GM23338 (cell line): ENCODE measurements around the gene TSEN2. TPM values are rescaled to one million over a fixed set of nuclear protein-coding genes. Genes with fewer than 3 reads are reported as not detected.

Experiments used
- ATAC-seq: fragments of 200-7000 bp; cut with Tn5 transposase; 3 replicates; pipeline ENCODE4 v1.9.1; 2020
- DNase-seq: peaks from one replicate; pipeline ENCODE4 v3.0.0-alpha.2; 2015; ENCODE audit warnings: low spot score
- H2AFZ ChIP-seq: fragments of 200-600 bp; sonication (generic); 2 replicates; pipeline ENCODE4 v1.8.0; 2016; ENCODE audit warnings: antibody characterized with exemption, mild to moderate bottlenecking, moderate library complexity
- H3F3A ChIP-seq: fragments of 200-600 bp; sonication (generic); replicated peaks from 2 replicates; pipeline ENCODE4 v1.8.0; 2017; ENCODE audit warnings: antibody characterized with exemption, mixed run types, low read depth
- H3K27ac ChIP-seq: fragments of 200-600 bp; sonication (generic); 2 replicates; pipeline ENCODE4 v1.6.1; 2016; ENCODE audit warnings: low read depth
- H3K27me3 ChIP-seq: fragments of 200-600 bp; sonication (generic); 2 replicates; pipeline ENCODE4 v1.8.0; 2016; ENCODE audit warnings: mild to moderate bottlenecking, mixed run types, moderate library complexity; ENCODE audit not compliant: insufficient read depth
- H3K36me3 ChIP-seq: fragments of 200-600 bp; sonication (generic); 2 replicates; pipeline ENCODE4 v1.8.0; 2016; ENCODE audit warnings: mild to moderate bottlenecking; ENCODE audit not compliant: insufficient read depth
- H3K4me1 ChIP-seq: fragments of 200-600 bp; sonication (generic); 2 replicates; pipeline ENCODE4 v1.8.0; 2016; ENCODE audit warnings: mild to moderate bottlenecking, moderate library complexity; ENCODE audit not compliant: insufficient read depth
- H3K4me2 ChIP-seq: fragments of 200-600 bp; sonication (generic); 2 replicates; pipeline ENCODE4 v1.7.1; 2017; ENCODE audit warnings: mixed run types
- H3K4me3 ChIP-seq: fragments of 200-600 bp; sonication (generic); 2 replicates; pipeline ENCODE4 v1.6.1; 2016; ENCODE audit warnings: mixed run types
- H3K79me2 ChIP-seq: fragments of 200-600 bp; sonication (generic); replicated peaks from 2 replicates; pipeline ENCODE4 v1.8.0; 2017; ENCODE audit warnings: mild to moderate bottlenecking; ENCODE audit not compliant: insufficient read depth
- H3K9me2 ChIP-seq: fragments of 200-600 bp; sonication (generic); 2 replicates; pipeline ENCODE4 v1.8.0; 2017; ENCODE audit not compliant: insufficient read depth
- H4K20me1 ChIP-seq: fragments of 200-600 bp; sonication (generic); replicated peaks from 2 replicates; pipeline ENCODE4 v1.8.0; 2017; ENCODE audit warnings: mild to moderate bottlenecking; ENCODE audit not compliant: insufficient read depth
- H3K27ac Mint-ChIP-seq: 2 replicates; pipeline ENCODE4 v1.8.0; 2020; ENCODE audit warnings: inconsistent platforms, mild to moderate bottlenecking, moderate library complexity, mixed read lengths
- H3K27me3 Mint-ChIP-seq: 3 replicates; pipeline ENCODE4 v1.8.0; 2022; ENCODE audit warnings: low read depth, mild to moderate bottlenecking, moderate library complexity, mixed read lengths, inconsistent platforms; ENCODE audit not compliant: insufficient read depth, poor library complexity
- H3K36me3 Mint-ChIP-seq: 3 replicates; pipeline ENCODE4 v1.8.0; 2021; ENCODE audit warnings: low read depth, mild to moderate bottlenecking, inconsistent platforms, moderate library complexity, mixed read lengths
- H3K4me1 Mint-ChIP-seq: 3 replicates; pipeline ENCODE4 v1.8.0; 2020; ENCODE audit warnings: mild to moderate bottlenecking, inconsistent platforms, mixed read lengths
- H3K4me3 Mint-ChIP-seq: 3 replicates; pipeline ENCODE4 v1.8.0; 2021; ENCODE audit warnings: moderate library complexity, mild to moderate bottlenecking, inconsistent platforms, mixed read lengths
- H3K9me3 Mint-ChIP-seq: 3 replicates; pipeline ENCODE4 v1.8.0; 2020; ENCODE audit warnings: moderate library complexity, mild to moderate bottlenecking, inconsistent platforms, mixed read lengths
- CREB1 ChIP-seq: fragments of 250-450 bp; sonication (Bioruptor Pico); IDR thresholded peaks from 2 replicates; pipeline ENCODE4 v1.5.0; 2020; ENCODE audit warnings: low read depth, mild to moderate bottlenecking, moderate library complexity
- EZH2phosphoT487 ChIP-seq: fragments of 200-600 bp; sonication (generic); IDR thresholded peaks from one replicate; pipeline ENCODE4 v1.8.1; 2018; ENCODE audit warnings: antibody characterized with exemption; ENCODE audit not compliant: unreplicated experiment
- JUNB ChIP-seq: IDR thresholded peaks from one replicate; pipeline ENCODE4 v1.6.1; 2016; ENCODE audit warnings: antibody characterized with exemption; ENCODE audit not compliant: unreplicated experiment
- NANOG ChIP-seq: IDR thresholded peaks from 2 replicates; pipeline ENCODE4 v1.6.1; 2016; ENCODE audit warnings: antibody characterized with exemption, borderline replicate concordance
- POLR2AphosphoS5 ChIP-seq: IDR thresholded peaks from 2 replicates; pipeline ENCODE4 v1.6.1; 2016; ENCODE audit warnings: antibody characterized with exemption, low read depth
- ZNF114 ChIP-seq: fragments of 250-450 bp; sonication (Bioruptor Pico); IDR thresholded peaks from 2 replicates; pipeline ENCODE4 v1.5.0; 2020; ENCODE audit warnings: mild to moderate bottlenecking, moderate library complexity
- ZNF331 ChIP-seq: fragments of 250-450 bp; sonication (Bioruptor Pico); IDR thresholded peaks from 2 replicates; pipeline ENCODE4 v1.5.0; 2020; ENCODE audit warnings: low read depth, mild to moderate bottlenecking, moderate library complexity
- polyA plus RNA-seq: library from polyadenylated mRNA; unstranded; fragments of >200 nt; fragmentation: Nextera tagmentation; extraction: Ambion mirVana; gene quantifications from 2 replicates; pipeline ENCODE4 v1.2.1, GENCODE V29; 2016
- total RNA-seq: library from RNA; depleted of rRNA; stranded (reverse); fragments of >200 nt; shearing (Covaris generic); gene quantifications from 2 replicates; pipeline ENCODE4 v1.2.3, GENCODE V29; 2014
- TF ChIP-seq, protein P1 (sequence below), 2 experiments: fragments of 200-600 bp in 1 of 2; sonication (generic) in 1 of 2; conservative IDR thresholded peaks; 2 replicates each; pipeline versions ENCODE4 v1.5.1 to v1.6.1; 2016 to 2017; ENCODE audit warnings: antibody characterized with exemption in 2 of 2, low read depth in 2 of 2, mild to moderate bottlenecking in 2 of 2, moderate library complexity in 1 of 2
- TF ChIP-seq, protein P2 (sequence below): IDR thresholded peaks from one replicate; pipeline ENCODE4 v1.6.1; 2018; ENCODE audit warnings: antibody characterized with exemption; ENCODE audit not compliant: unreplicated experiment
- TF ChIP-seq, protein P3 (sequence below): IDR thresholded peaks from 2 replicates; pipeline ENCODE4 v1.6.1; 2016; ENCODE audit warnings: antibody characterized with exemption
- TF ChIP-seq, protein P4 (sequence below): fragments of 250-450 bp; sonication (Bioruptor Pico); IDR thresholded peaks from 2 replicates; pipeline ENCODE4 v1.5.0; 2020; ENCODE audit warnings: mild to moderate bottlenecking, moderate library complexity

Gene TSEN2
- total and polyA plus RNA-seq, 2 experiments from 2014 or later = 27.7 to 30.0 TPM

DNA sequence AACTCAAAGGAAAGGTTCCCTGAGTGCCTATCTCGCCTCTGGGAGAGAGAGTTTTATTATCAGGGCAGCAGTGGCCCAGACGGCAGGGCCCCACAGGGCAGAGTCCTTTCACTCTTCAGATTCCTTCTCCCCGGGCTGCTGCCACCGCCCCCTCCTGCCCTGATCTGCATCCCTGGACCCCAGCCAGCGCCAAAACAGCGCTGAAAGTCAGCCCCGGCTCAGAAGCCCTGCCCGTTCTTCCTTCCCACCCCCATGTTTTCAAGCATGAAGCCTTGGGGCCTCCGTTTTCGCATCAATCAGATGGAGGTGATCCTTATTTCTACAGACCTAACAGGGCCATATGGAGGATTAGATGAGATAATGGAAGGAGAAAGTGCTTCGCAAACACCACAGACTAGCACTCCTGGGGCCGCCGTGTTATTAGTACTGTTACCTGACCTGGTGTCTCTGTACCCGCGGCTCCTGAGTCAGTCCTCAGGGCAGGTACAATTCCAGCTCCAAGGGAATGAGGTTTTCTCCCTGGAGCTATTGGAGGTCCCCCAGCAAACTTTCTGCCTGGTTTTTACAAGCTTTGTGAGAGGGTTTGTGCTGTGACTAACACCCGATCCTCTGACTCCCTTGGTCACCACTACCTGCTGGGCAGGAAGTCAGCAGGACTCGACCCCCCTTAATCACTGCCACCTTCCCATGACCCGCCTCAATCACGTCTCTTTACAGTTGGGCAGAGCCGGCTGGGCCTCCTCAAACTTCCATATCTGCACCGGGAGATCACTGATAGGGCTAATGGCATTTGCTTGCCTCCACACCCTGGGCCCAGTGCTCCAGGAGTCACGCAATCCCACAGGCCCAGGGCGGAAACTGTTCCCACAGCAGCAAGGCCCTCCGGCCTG, 39.5 kb upstream of the TSEN2 start:
- Histone ChIP-seq H3K4me1 (peaks cover 11% of the 10 kb centered on the region), H3K4me2 (peak overlapping the region; percentile 62), H3K4me3 (peak overlapping the region; percentile 20; the same call in 1 of the 2 replicates), H3K27me3 (no peaks in the 10 kb centered on the region), H3K36me3 (no peaks in the 10 kb centered on the region), H3K79me2 (no peaks in the 10 kb centered on the region), H3K9me2 (no peaks in the 10 kb centered on the region), H2AFZ (peak overlapping the region; percentile 99), H4K20me1 (no peaks in the 10 kb centered on the region), H3F3A (no peaks in the 10 kb centered on the region; the same call in 1 of the 2 replicates), H3K27ac (no peak overlapping the region)
- no peaks in the 10 kb centered on the region for H3K9me3 Mint-ChIP-seq
- H3K27me3 Mint-ChIP-seq = peaks cover 11% of the 10 kb centered on the region
- DNase-seq (peak; percentile 40), ATAC-seq (peak; percentile 89)
- no peak overlapping the region for H3K27ac Mint-ChIP-seq
- TF ChIP-seq, protein P1, sequence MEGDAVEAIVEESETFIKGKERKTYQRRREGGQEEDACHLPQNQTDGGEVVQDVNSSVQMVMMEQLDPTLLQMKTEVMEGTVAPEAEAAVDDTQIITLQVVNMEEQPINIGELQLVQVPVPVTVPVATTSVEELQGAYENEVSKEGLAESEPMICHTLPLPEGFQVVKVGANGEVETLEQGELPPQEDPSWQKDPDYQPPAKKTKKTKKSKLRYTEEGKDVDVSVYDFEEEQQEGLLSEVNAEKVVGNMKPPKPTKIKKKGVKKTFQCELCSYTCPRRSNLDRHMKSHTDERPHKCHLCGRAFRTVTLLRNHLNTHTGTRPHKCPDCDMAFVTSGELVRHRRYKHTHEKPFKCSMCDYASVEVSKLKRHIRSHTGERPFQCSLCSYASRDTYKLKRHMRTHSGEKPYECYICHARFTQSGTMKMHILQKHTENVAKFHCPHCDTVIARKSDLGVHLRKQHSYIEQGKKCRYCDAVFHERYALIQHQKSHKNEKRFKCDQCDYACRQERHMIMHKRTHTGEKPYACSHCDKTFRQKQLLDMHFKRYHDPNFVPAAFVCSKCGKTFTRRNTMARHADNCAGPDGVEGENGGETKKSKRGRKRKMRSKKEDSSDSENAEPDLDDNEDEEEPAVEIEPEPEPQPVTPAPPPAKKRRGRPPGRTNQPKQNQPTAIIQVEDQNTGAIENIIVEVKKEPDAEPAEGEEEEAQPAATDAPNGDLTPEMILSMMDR (conservative IDR thresholded peaks at IDR 0.05; ENCODE audit: low read depth in 2 of 2) = no peak
- TF ChIP-seq ZNF331 (CRISPR knock-in tag) = no peak
- TF ChIP-seq ZNF114 = no peak
- TF ChIP-seq EZH2phosphoT487 = no peak
- no peak for TF ChIP-seq JUNB
- TF ChIP-seq, protein P2, sequence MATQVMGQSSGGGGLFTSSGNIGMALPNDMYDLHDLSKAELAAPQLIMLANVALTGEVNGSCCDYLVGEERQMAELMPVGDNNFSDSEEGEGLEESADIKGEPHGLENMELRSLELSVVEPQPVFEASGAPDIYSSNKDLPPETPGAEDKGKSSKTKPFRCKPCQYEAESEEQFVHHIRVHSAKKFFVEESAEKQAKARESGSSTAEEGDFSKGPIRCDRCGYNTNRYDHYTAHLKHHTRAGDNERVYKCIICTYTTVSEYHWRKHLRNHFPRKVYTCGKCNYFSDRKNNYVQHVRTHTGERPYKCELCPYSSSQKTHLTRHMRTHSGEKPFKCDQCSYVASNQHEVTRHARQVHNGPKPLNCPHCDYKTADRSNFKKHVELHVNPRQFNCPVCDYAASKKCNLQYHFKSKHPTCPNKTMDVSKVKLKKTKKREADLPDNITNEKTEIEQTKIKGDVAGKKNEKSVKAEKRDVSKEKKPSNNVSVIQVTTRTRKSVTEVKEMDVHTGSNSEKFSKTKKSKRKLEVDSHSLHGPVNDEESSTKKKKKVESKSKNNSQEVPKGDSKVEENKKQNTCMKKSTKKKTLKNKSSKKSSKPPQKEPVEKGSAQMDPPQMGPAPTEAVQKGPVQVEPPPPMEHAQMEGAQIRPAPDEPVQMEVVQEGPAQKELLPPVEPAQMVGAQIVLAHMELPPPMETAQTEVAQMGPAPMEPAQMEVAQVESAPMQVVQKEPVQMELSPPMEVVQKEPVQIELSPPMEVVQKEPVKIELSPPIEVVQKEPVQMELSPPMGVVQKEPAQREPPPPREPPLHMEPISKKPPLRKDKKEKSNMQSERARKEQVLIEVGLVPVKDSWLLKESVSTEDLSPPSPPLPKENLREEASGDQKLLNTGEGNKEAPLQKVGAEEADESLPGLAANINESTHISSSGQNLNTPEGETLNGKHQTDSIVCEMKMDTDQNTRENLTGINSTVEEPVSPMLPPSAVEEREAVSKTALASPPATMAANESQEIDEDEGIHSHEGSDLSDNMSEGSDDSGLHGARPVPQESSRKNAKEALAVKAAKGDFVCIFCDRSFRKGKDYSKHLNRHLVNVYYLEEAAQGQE = no peak
- TF ChIP-seq CREB1 (CRISPR knock-in tag) = no peak
- TF ChIP-seq, protein P3, sequence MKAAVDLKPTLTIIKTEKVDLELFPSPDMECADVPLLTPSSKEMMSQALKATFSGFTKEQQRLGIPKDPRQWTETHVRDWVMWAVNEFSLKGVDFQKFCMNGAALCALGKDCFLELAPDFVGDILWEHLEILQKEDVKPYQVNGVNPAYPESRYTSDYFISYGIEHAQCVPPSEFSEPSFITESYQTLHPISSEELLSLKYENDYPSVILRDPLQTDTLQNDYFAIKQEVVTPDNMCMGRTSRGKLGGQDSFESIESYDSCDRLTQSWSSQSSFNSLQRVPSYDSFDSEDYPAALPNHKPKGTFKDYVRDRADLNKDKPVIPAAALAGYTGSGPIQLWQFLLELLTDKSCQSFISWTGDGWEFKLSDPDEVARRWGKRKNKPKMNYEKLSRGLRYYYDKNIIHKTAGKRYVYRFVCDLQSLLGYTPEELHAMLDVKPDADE = no peak
- TF ChIP-seq, protein P4, sequence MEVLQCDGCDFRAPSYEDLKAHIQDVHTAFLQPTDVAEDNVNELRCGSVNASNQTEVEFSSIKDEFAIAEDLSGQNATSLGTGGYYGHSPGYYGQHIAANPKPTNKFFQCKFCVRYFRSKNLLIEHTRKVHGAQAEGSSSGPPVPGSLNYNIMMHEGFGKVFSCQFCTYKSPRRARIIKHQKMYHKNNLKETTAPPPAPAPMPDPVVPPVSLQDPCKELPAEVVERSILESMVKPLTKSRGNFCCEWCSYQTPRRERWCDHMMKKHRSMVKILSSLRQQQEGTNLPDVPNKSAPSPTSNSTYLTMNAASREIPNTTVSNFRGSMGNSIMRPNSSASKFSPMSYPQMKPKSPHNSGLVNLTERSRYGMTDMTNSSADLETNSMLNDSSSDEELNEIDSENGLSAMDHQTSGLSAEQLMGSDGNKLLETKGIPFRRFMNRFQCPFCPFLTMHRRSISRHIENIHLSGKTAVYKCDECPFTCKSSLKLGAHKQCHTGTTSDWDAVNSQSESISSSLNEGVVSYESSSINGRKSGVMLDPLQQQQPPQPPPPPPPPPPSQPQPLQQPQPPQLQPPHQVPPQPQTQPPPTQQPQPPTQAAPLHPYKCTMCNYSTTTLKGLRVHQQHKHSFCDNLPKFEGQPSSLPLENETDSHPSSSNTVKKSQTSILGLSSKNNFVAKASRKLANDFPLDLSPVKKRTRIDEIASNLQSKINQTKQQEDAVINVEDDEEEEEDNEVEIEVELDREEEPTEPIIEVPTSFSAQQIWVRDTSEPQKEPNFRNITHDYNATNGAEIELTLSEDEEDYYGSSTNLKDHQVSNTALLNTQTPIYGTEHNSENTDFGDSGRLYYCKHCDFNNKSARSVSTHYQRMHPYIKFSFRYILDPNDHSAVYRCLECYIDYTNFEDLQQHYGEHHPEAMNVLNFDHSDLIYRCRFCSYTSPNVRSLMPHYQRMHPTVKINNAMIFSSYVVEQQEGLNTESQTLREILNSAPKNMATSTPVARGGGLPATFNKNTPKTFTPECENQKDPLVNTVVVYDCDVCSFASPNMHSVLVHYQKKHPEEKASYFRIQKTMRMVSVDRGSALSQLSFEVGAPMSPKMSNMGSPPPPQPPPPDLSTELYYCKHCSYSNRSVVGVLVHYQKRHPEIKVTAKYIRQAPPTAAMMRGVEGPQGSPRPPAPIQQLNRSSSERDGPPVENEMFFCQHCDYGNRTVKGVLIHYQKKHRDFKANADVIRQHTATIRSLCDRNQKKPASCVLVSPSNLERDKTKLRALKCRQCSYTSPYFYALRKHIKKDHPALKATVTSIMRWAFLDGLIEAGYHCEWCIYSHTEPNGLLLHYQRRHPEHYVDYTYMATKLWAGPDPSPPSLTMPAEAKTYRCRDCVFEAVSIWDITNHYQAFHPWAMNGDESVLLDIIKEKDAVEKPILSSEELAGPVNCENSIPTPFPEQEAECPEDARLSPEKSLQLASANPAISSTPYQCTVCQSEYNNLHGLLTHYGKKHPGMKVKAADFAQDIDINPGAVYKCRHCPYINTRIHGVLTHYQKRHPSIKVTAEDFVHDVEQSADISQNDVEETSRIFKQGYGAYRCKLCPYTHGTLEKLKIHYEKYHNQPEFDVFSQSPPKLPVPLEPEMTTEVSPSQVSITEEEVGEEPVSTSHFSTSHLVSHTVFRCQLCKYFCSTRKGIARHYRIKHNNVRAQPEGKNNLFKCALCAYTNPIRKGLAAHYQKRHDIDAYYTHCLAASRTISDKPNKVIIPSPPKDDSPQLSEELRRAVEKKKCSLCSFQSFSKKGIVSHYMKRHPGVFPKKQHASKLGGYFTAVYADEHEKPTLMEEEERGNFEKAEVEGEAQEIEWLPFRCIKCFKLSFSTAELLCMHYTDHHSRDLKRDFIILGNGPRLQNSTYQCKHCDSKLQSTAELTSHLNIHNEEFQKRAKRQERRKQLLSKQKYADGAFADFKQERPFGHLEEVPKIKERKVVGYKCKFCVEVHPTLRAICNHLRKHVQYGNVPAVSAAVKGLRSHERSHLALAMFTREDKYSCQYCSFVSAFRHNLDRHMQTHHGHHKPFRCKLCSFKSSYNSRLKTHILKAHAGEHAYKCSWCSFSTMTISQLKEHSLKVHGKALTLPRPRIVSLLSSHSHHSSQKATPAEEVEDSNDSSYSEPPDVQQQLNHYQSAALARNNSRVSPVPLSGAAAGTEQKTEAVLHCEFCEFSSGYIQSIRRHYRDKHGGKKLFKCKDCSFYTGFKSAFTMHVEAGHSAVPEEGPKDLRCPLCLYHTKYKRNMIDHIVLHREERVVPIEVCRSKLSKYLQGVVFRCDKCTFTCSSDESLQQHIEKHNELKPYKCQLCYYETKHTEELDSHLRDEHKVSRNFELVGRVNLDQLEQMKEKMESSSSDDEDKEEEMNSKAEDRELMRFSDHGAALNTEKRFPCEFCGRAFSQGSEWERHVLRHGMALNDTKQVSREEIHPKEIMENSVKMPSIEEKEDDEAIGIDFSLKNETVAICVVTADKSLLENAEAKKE (CRISPR knock-in tag) = no peak
- TF ChIP-seq POLR2AphosphoS5 = no peak
- no peak for TF ChIP-seq NANOG
- no peaks in the 10 kb centered on the region for H3K36me3 Mint-ChIP-seq
- no peak overlapping the region for H3K4me3 Mint-ChIP-seq
- H3K4me1 Mint-ChIP-seq = peaks cover 19% of the 10 kb centered on the region
